CD14-positive monocyte (primary cell): ENCODE measurements around the gene NT5C. TPM values are rescaled to one million over a fixed set of nuclear protein-coding genes. Genes with fewer than 3 reads are reported as not detected.
"Not testable (repeated sequence)": the region's sequence is repeated elsewhere in the genome, so short reads cannot be mapped to it uniquely, and the experiment has no call there.

Experiments used
- DNase-seq, 3 donors: peaks; one replicate each; pipeline ENCODE4 v3.0.0-alpha.2; 2011 to 2022
- H2AFZ ChIP-seq: 2 replicates; pipeline ENCODE4 v1.6.0; 2012; ENCODE audit warnings: mild to moderate bottlenecking, low read depth, low read length, inconsistent platforms; ENCODE audit not compliant: insufficient read depth, poor library complexity, severe bottlenecking
- H3K27ac ChIP-seq, 2 donors: 1 replicate in 1 of 2; 2 replicates in 1 of 2; pipeline ENCODE4 v1.5.1; 2012 to 2013; ENCODE audit warnings: low read length in 2 of 2, control low read depth in 1 of 2, inconsistent platforms in 1 of 2, low read depth in 1 of 2, mild to moderate bottlenecking in 1 of 2
- H3K27me3 ChIP-seq, 2 donors: one replicate each; pipeline versions ENCODE4 v1.6.0 to v1.6.1; 2011 to 2013; ENCODE audit warnings: low read length in 2 of 2; ENCODE audit not compliant: control insufficient read depth in 2 of 2, insufficient read depth in 2 of 2
- H3K36me3 ChIP-seq, 2 donors: replicated peaks in 1 of 2; 1 replicate in 1 of 2; 2 replicates in 1 of 2; pipeline versions ENCODE4 v1.5.1 to v1.6.1; 2012 to 2013; ENCODE audit warnings: low read length in 2 of 2, control low read depth in 1 of 2, inconsistent platforms in 1 of 2, mild to moderate bottlenecking in 1 of 2; ENCODE audit not compliant: insufficient read depth in 2 of 2, control insufficient read depth in 1 of 2
- H3K4me1 ChIP-seq, 2 donors: 1 replicate in 1 of 2; 2 replicates in 1 of 2; pipeline versions ENCODE4 v1.5.1 to v1.6.1; 2012 to 2013; ENCODE audit warnings: low read length in 2 of 2, control low read depth in 1 of 2, inconsistent platforms in 1 of 2, mild to moderate bottlenecking in 1 of 2, moderate library complexity in 1 of 2; ENCODE audit not compliant: insufficient read depth in 2 of 2, control insufficient read depth in 1 of 2
- H3K4me2 ChIP-seq: replicated peaks from 2 replicates; pipeline ENCODE3; 2012; ENCODE audit warnings: low read length, moderate library complexity, mild to moderate bottlenecking; ENCODE audit not compliant: poor library complexity, severe bottlenecking; ENCODE audit errors: extremely low read depth
- H3K4me3 ChIP-seq, 3 experiments: fragments of 200-600 bp in 1 of 3; sonication (generic) in 1 of 3; replicated peaks in 1 of 3; 1 replicate in 2 of 3; 2 replicates in 1 of 3; pipeline ENCODE4 v1.5.1; 2011 to 2013; ENCODE audit warnings: low read length in 3 of 3, mild to moderate bottlenecking in 3 of 3, control low read depth in 2 of 3, low read depth in 2 of 3, inconsistent platforms in 1 of 3, moderate library complexity in 1 of 3
- H3K79me2 ChIP-seq: 2 replicates; pipeline ENCODE4 v1.6.0; 2012; ENCODE audit warnings: mild to moderate bottlenecking, control low read depth, inconsistent platforms, low read length, moderate library complexity; ENCODE audit not compliant: insufficient read depth
- H3K9ac ChIP-seq: 2 replicates; pipeline ENCODE4 v1.6.0; 2017; ENCODE audit warnings: low read length, mild to moderate bottlenecking; ENCODE audit not compliant: insufficient read depth, poor library complexity, severe bottlenecking
- H3K9me3 ChIP-seq, 2 donors: replicated peaks in 1 of 2; 1 replicate in 1 of 2; 2 replicates in 1 of 2; pipeline versions ENCODE4 v1.5.1 to v1.6.1; 2012 to 2013; ENCODE audit warnings: low read length in 2 of 2, control low read depth in 1 of 2; ENCODE audit not compliant: control insufficient read depth in 1 of 2, insufficient read depth in 1 of 2
- H4K20me1 ChIP-seq: 2 replicates; pipeline ENCODE4 v1.6.0; 2012; ENCODE audit warnings: mild to moderate bottlenecking, low read length, control low read depth, moderate library complexity; ENCODE audit not compliant: insufficient read depth
- H3K27ac Mint-ChIP-seq, 7 donors: one replicate each; pipeline ENCODE4 v1.8.0; 2020; ENCODE audit warnings: mild to moderate bottlenecking in 7 of 7, mixed read lengths in 7 of 7, moderate library complexity in 6 of 7, inconsistent platforms in 2 of 7
- H3K27me3 Mint-ChIP-seq, 3 donors: one replicate each; pipeline ENCODE4 v1.8.0; 2021 to 2022; ENCODE audit warnings: low read depth in 3 of 3, mild to moderate bottlenecking in 3 of 3, mixed read lengths in 3 of 3, moderate library complexity in 3 of 3, inconsistent platforms in 1 of 3
- H3K36me3 Mint-ChIP-seq, 2 donors: one replicate each; pipeline ENCODE4 v1.8.0; 2020; ENCODE audit warnings: mixed read lengths in 2 of 2, inconsistent platforms in 1 of 2, mild to moderate bottlenecking in 1 of 2
- H3K4me1 Mint-ChIP-seq: one replicate; pipeline ENCODE4 v1.8.0; 2020; ENCODE audit warnings: mild to moderate bottlenecking, mixed read lengths
- H3K4me3 Mint-ChIP-seq, 2 donors: one replicate each; pipeline ENCODE4 v1.8.0; 2020; ENCODE audit warnings: mild to moderate bottlenecking in 2 of 2, mixed read lengths in 2 of 2, moderate library complexity in 1 of 2
- H3K9me3 Mint-ChIP-seq, 7 donors: one replicate each; pipeline ENCODE4 v1.8.0; 2020 to 2022; ENCODE audit warnings: mixed read lengths in 7 of 7, mild to moderate bottlenecking in 6 of 7, moderate library complexity in 6 of 7, inconsistent platforms in 2 of 7
- CTCF ChIP-seq: fragments of 200-600 bp; IDR thresholded peaks from one replicate; pipeline ENCODE4 v1.8.0; 2022; ENCODE audit warnings: antibody characterized with exemption, mild to moderate bottlenecking
- WGBS: methylation state at CpG from one replicate; pipeline ENCODE4 v1.1.5; 2013; ENCODE audit warnings: missing lambda C conversion rate; ENCODE audit not compliant: insufficient coverage; 5-methylcytosine and 5-hydroxymethylcytosine counted together
- intact Hi-C, 2 donors: fragments of 100-400 bp; cut with micrococcal nuclease; formaldehyde crosslinking; loops; one replicate each; pipeline versions ENCODE4 v1.15.0 to v1.15.1; 2023
- polyA plus RNA-seq, 3 donors: library from polyadenylated mRNA; depleted of rRNA in 1 of 3; unstranded in 2 of 3; stranded (reverse) in 1 of 3; fragments of 300-500 nt in 2 of 3; fragments of >200 nt in 1 of 3; fragmentation: Illumina TruSeq in 2 of 3; gene quantifications; 1 replicate in 2 of 3; 2 replicates in 1 of 3; pipeline ENCODE4 v1.2.3, GENCODE V29; 2012 to 2021

The NT5C gene
- polyA plus RNA-seq, 3 donors, result 27.8 to 45.6 (median 36.2) TPM

GRCh38 chr17:75129576-75129975, 2.0 kb downstream of the NT5C start:
- Histone ChIP-seq H3K79me2 (peaks cover 27% of the 10 kb centered on the region), H3K9ac (no peak overlapping the region), H2AFZ (no peak overlapping the region), H3K4me1 (peaks cover 30 to 44% of the 10 kb centered on the region in 2 donors), H3K27me3 (no peaks in the 10 kb centered on the region), H3K27ac (no peak overlapping the region), H3K4me3 (no peak overlapping the region), H3K36me3 (peaks cover 18 to 23% of the 10 kb centered on the region in 2 donors), H3K9me3 (no peaks in the 10 kb centered on the region), H3K4me2 (no peak overlapping the region), H4K20me1 (peaks cover 24% of the 10 kb centered on the region)
- Mint-ChIP-seq H3K9me3 (no peaks in the 10 kb centered on the region), H3K36me3 (peaks cover 18 to 32% of the 10 kb centered on the region in 2 donors), H3K4me3 (no peak overlapping the region), H3K27me3 (no peaks in the 10 kb centered on the region), H3K27ac (peak overlapping the region in 1 of 7 donors; percentile 18), H3K4me1 (peaks cover 33% of the 10 kb centered on the region)
- WGBS, result 93% methylated on average over 9 of the region's 9 CpGs
- no peak for TF ChIP-seq CTCF
- intact Hi-C loops, result no loop called here
- DNase-seq, result no peak

GRCh38 chr17:75128694-75129505, 2.6 kb downstream of the NT5C start:
- peaks cover 28% of the 10 kb centered on the region for H4K20me1 ChIP-seq
- 94% methylated on average over 23 of the region's 33 CpGs for WGBS
- intact Hi-C loops, result no loop called here
- peaks cover 27% of the 10 kb centered on the region for H3K79me2 ChIP-seq
- Mint-ChIP-seq H3K27me3 (no peaks in the 10 kb centered on the region), H3K27ac (no peak overlapping the region), H3K36me3 (peaks cover 18 to 31% of the 10 kb centered on the region in 2 donors), H3K4me3 (no peak overlapping the region), H3K9me3 (no peaks in the 10 kb centered on the region), H3K4me1 (peaks cover 40% of the 10 kb centered on the region)
- peaks cover 37 to 51% of the 10 kb centered on the region in 2 donors for H3K4me1 ChIP-seq
- H3K27me3 ChIP-seq, result no peaks in the 10 kb centered on the region
- no peak for TF ChIP-seq CTCF
- H3K4me3 ChIP-seq, result no peak overlapping the region
- H3K4me2 ChIP-seq, result no peak overlapping the region
- H3K9me3 ChIP-seq, result no peaks in the 10 kb centered on the region
- DNase-seq, result no peak
- H2AFZ ChIP-seq, result no peak overlapping the region
- H3K36me3 ChIP-seq, result peaks cover 18 to 21% of the 10 kb centered on the region in 2 donors
- no peak overlapping the region for H3K9ac ChIP-seq
- no peak overlapping the region for H3K27ac ChIP-seq

- H3K4me3 ChIP-seq, H3K4me3 Mint-ChIP-seq, H2AFZ ChIP-seq, DNase-seq, H3K9ac ChIP-seq, H3K27ac Mint-ChIP-seq, H3K27me3 ChIP-seq, H3K27ac ChIP-seq, intact Hi-C loops, H3K9me3 Mint-ChIP-seq, H3K4me2 ChIP-seq, H3K27me3 Mint-ChIP-seq, H3K9me3 ChIP-seq: not testable (repeated sequence)
- Mint-ChIP-seq H3K36me3 (peaks cover 18 to 26% of the 10 kb centered on the region in 2 donors), H3K4me1 (peaks cover 46% of the 10 kb centered on the region)
- WGBS, result 100% methylated on average over 1 of the region's 5 CpGs
- peaks cover 41 to 55% of the 10 kb centered on the region in 2 donors for H3K4me1 ChIP-seq
- peaks cover 28% of the 10 kb centered on the region for H4K20me1 ChIP-seq
- H3K36me3 ChIP-seq, result peaks cover 18 to 21% of the 10 kb centered on the region in 2 donors
- peaks cover 27% of the 10 kb centered on the region for H3K79me2 ChIP-seq
Observed at GRCh38 chr17:75127936-75128335, 3.6 kb downstream of the NT5C start.
